DMS 273 (cell line): ENCODE measurements around the gene SEMA6D.

Experiments
- DNase-seq: peaks from one replicate; lab custom pipeline; 2025; ENCODE audit not compliant: unreplicated experiment; lab: John Stamatoyannopoulos, UW

SEMA6D gene

GRCh38 chr15:47780971-47781370, 63.7 kb downstream of the SEMA6D start:
- DNase-seq, result no peak

DNA sequence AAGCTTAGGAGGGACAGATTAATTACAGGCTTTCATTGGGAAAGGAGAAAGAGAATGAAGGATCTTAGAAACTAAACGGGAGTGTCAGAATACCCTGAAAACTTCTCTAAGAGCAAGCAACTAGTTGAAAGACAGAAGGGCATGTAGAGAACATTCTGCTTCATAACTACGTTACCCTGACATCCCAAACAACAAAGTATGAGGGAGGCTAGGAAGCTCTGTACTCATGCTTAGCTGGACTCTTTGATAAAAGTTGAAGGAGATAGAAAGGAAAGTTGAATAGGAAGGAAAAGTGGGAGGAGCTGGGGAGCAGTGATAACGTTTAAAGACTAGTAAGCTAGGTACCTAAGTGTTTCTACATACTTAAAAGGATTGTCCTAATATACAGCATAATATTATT, 64.2 kb downstream of the SEMA6D start:
- DNase-seq, result no peak

DNA sequence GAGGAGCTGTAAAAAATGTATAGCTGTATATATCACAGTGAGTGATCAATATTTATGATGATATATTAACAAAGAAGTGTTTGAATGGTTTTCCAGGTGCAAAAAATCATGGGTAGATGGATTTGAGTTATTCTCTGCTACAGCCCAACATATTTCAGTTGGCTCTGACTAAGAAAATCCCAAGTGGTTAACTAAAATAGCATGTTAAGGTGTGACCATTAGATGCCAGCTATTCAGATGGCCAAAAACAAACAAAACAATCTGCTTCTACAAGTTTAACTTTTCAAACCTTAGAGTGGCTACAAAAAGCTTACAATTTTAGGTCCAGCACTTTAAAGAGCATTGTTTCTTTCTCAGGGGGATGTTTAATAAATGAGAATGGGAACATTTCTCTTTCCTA, 67.5 kb downstream of the SEMA6D start:
- DNase-seq, result no peak

- DNase-seq, result no peak
Observed at GRCh38 chr15:47786371-47786770, 69.1 kb downstream of the SEMA6D start.

GRCh38 chr15:47787875-47788274, 70.6 kb downstream of the SEMA6D start:
- DNase-seq, result no peak

- no peak for DNase-seq
Observed at GRCh38 chr15:47788685-47789084, 71.4 kb downstream of the SEMA6D start.

DNA sequence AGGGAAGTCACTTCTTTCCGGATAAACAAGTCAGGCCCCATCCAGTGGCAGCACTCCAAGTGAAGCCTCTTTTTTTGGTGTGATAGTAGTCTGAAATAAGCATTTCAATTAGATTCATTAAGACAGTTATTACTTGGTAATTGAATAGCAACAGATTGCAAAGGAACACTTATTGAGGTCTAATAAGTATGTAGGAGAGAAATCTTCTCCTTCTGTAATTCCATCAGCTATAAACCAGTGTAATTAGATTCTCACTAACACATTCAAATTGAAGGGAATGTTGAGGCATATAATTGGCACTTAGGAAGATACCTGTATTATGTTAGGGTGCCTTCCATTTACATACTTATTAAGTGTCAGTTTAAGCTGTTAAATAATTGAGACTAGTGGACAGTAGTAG, 73.9 kb downstream of the SEMA6D start:
- no peak for DNase-seq

GRCh38 chr15:47792231-47792630, 74.9 kb downstream of the SEMA6D start:
- no peak for DNase-seq

GRCh38 chr15:47794252-47794914, 77.1 kb downstream of the SEMA6D start:
- DNase-seq, result no peak

GRCh38 chr15:47795864-47796263, 78.6 kb downstream of the SEMA6D start:
- DNase-seq, result no peak

- no peak for DNase-seq
Observed at GRCh38 chr15:47796339-47796738, 79.0 kb downstream of the SEMA6D start.

GRCh38 chr15:47796830-47797229, 79.5 kb downstream of the SEMA6D start:
- DNase-seq, result peak; percentile 27

- DNase-seq, result peak; percentile 14
Observed at GRCh38 chr15:47801522-47801921, 84.2 kb downstream of the SEMA6D start.

DNA sequence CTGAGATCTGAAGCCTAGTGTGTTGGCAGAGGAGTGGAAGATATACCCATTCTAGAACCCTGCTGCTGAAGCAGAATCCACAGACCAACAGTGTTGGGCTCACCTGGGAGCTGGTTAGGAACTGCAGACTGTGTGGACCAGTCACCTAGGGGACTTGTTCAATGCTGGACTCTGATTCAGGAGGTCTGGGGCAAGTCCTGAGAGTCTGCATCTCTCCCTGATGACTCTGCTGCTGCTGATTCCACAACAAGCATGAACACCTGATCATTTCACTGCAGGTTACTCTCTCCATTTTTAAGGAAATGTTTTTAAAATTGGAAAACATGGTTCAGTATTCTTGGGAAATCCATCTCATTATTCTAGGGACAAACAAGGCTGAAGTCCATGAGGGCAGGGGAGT, 84.9 kb downstream of the SEMA6D start:
- DNase-seq, result no peak

- no peak for DNase-seq
Observed at GRCh38 chr15:47803767-47804166, 86.5 kb downstream of the SEMA6D start.

GRCh38 chr15:47804733-47805132, 87.4 kb downstream of the SEMA6D start:
- DNase-seq, result no peak

GRCh38 chr15:47806008-47806407, 88.7 kb downstream of the SEMA6D start:
- DNase-seq, result peak; percentile 72

DNA sequence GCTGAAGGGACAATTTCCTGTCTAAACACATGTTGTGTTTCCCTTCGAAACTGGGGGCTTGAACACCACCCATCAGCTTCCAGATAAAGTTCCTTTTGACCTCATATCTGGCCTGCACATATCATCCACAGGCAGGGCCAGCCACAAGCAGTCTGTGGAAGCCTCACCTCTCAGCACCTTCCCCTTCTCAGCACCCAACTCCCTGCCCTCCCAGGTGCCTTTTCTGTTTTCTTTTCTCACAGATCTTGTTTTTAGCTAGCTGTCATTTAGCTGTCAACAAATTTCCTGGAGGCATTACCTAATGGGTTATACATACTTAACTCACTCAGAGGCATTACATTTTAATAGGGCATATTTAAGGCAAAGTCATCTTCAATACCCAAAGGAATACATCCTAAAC, 93.9 kb downstream of the SEMA6D start:
- no peak for DNase-seq

DNA sequence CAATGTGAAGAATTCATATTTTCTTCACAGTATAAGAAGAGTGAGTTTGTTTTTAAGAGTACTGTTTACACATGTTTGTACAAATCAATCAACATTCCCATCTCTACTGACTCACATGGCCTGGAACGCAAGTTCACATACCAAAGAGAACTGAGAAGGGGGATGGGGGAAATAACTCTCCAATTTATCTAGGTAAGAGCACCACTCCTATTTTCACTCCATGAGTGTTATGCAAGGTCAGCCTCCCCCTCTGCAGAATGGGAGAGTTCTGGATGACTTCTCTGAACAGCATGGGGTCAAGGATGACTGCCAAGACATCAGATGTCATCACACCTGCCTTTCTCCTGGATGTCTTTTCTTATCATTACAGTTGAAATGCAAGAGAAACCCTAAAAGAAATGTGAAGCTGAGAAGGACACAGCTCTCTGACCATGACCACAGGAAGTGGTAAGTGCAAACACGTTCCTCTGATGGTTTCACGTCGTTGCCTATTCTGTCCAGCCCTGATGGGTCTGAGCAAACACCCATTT, 95.2 kb downstream of the SEMA6D start:
- DNase-seq, result no peak

- peak; percentile 53 for DNase-seq
Observed at GRCh38 chr15:47813748-47814384, 96.6 kb downstream of the SEMA6D start.

DNA sequence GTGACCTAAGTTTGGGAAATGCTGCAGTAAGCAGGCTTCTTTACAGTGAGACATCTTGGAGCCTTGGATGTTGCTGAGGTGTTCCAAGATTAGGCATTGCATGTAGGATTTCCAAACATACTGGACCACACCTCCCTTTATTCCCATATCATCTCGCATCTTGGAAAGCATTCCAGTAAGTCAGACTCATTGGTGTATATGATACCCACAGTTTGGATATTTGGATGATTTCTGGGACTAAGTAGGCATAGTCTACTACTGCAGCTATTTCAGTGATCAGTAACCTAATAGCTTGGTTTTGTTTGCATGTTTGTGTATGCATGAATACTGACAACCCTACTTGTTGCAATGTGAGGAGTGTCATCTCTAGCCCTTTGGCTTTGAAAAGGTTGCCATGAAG, 97.3 kb downstream of the SEMA6D start:
- DNase-seq, result no peak

- DNase-seq, result no peak
Observed at GRCh38 chr15:47817969-47818548, 100.8 kb downstream of the SEMA6D start.
